ENCODE results near the gene HCLS1.

DNA sequence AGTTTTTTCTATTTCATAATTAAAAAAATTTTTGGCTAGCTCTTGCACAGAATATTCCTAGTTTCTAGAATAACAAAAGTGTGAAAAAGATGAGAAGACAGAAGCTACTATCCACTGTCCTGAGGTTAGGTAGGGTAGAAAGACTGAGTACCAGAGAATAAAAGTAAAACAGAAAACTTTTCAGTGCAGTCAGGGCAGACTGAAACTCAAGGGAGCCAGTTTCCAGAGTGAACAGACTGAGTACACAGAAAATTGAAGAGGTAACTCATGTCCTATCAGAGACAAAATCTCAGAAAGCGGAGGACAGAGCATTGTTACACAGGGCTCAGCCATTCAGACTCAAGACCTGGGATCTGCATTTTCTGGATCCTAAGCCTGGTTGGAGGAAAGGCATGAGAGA, 76.3 kb downstream of the HCLS1 start:
- TF ChIP-seq EZH2 (IDR thresholded peaks at IDR 0.05; ENCODE audit: borderline replicate concordance, low read length), result no peak
- TF ChIP-seq, protein P1, sequence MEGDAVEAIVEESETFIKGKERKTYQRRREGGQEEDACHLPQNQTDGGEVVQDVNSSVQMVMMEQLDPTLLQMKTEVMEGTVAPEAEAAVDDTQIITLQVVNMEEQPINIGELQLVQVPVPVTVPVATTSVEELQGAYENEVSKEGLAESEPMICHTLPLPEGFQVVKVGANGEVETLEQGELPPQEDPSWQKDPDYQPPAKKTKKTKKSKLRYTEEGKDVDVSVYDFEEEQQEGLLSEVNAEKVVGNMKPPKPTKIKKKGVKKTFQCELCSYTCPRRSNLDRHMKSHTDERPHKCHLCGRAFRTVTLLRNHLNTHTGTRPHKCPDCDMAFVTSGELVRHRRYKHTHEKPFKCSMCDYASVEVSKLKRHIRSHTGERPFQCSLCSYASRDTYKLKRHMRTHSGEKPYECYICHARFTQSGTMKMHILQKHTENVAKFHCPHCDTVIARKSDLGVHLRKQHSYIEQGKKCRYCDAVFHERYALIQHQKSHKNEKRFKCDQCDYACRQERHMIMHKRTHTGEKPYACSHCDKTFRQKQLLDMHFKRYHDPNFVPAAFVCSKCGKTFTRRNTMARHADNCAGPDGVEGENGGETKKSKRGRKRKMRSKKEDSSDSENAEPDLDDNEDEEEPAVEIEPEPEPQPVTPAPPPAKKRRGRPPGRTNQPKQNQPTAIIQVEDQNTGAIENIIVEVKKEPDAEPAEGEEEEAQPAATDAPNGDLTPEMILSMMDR (IDR thresholded peaks at IDR 0.05; ENCODE audit: low read length), result no peak

Data from OCI-LY1 (cell line).